ENCODE data around the gene TCF25.

Gene TCF25

DNA sequence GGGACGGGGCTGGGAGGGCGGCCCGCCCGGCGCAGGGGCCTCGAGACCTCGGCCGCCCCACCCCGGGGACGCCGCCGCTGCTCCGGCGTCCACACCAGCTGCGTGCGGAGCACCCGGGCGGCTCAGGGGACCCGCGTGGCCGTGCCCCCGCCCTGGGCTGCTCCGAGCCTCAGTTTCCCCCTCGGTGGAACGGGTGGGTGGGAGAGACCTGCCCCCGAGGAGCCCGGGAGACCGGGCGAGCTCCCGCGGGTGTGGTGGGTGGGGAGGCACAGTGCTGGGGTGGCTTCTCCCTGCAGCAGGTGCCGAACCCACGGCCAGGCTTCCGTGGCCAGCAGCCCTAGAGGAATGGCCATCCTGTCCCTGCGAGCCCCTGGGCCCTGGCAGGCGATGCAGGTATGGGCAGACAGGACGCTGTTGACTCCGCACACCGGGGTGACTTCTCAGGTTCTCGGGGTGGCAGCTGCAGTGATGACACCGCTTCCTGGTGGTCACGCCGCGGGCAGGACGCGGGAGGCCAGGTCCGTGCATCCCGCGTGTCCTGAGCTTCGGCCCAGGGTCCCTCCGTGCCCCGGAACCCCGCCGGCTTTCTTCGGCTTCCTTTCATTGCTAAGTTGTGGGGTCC is 75.8 kb downstream of the TCF25 start:
- DNase-seq = no peak

DNA sequence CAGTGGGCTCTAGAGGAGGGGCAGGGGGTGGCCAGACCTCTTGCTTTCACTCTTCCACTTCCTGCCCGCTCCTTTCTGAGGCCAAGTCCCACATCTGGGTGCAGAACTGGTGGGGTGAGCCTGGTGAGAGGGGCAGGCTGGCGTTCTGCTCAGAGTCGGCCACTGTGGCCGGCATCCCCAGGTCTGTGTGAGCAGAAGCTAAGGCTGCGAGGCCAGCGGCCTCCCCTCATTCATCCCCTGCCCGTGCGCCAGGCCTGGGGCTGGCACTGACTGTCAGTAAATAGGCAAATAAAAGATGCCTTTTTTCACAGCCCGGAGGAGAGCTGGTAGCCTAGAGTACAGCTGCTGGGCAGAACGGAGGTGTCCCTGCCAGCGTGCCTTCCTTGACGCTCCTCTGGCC is 76.4 kb downstream of the TCF25 start:
- DNase-seq = no peak

DNA sequence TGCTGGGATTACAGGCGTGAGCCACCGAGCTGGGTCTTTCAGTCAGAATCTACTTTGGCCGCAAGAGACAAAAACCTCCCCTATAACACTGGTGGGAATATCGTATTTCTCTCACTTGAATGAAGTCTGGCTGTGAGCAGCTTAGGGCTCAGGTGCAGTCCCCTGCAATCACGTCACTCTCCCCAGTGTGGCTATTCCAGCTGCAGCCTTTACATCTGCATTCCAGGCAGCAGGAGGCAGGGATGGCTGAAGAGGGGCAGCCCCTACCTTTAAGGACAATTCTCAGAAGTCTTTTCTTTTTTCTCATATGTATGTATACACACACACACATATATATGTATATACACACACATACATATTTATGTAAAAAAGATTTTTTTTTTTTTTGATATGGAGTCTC is 78.1 kb downstream of the TCF25 start:
- DNase-seq = no peak

DNA sequence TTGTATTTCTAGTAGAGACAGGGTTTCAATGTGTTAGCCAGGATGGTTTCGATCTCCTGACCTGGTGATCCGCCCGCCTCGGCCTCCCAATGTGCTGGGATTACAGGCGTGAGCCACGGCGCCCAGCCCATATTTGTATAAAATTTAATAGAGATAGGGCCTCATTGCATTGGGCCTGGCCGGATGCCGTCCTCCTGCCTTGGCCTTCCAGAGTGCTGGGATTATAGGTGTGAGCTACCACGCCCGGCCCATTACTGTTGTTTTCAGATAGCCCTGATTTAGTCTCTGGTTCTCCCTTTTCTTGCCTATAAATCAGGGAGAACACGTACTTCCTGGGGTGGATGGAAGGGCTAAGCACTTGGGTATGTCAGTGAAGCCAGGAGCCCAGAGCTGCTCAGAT is 78.7 kb downstream of the TCF25 start:
- no peak for DNase-seq

DNA sequence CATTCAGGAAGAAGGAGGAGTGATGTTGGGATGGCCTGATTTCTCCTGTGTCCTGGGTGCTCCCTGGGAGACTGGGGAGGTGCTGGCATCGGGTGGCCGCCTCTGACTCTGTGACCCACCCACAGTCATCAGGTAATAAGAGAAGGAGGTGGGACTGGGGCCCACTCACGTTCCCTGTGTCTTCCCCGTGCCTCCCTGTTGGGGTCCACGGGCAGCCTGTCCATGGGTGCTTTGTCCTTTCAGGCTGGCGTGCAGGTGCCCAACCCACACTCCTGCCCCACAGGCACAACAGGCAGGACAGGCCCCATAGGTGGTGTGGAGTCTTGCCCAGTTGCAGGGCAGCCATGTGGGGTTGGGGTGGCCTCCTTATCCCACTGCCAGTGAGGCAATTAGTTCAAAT is 79.2 kb downstream of the TCF25 start:
- DNase-seq = no peak

DNA sequence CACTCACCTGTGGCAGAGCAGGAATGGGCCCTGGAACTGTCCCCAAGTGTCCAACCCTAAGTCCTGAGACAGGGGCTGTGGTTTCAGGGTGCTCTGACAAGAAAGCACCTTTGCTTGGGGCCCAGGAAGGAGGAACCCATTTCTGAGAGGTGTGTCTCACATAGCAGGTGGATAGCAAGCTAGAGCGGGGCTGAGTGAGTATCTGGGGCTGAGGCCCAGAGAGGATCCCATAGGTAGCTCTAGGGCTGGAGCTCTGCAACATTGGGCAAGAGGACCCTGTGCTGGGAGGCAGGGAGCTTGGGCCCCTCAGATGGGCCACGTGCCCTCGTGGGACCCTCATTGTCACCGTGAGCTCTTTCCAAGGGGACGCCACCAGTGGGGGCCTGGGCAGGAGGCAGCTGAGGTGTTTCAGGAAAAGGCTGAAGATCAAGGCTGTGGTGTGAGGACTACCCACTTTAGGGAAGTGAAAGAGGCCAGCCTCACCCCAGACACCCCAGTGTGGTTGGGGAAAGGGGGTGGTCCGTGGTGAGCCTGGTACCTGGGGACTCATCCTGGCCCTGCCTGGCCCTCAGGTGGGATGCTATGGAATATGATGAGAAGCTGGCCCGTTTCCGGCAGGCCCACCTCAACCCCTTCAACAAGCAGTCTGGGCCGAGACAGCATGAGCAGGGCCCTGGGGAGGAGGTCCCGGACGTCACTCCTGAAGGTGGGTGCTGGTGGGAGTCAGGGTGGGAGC is 80.4 kb downstream of the TCF25 start:
- DNase-seq = no peak

DNA sequence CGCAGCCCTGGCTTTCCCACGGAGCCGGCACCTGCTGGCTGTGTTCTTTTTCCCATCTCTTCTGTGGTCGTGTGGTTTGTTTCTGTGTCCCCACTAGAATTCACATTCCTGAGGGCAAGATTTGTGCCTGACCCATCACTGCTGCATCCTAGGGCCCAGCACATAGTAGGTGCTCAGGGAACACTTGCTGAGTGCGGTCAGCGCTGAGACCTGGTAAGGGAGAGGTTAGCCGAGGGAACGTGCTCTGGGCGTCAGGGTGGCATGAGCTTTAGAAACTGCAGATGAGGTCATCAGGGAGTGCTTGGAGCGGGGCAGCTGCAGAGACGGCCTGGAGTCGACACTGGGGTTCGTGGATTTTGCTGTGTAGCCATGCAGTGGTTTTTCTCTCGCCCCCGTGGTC is 81.1 kb downstream of the TCF25 start:
- DNase-seq = no peak

DNA sequence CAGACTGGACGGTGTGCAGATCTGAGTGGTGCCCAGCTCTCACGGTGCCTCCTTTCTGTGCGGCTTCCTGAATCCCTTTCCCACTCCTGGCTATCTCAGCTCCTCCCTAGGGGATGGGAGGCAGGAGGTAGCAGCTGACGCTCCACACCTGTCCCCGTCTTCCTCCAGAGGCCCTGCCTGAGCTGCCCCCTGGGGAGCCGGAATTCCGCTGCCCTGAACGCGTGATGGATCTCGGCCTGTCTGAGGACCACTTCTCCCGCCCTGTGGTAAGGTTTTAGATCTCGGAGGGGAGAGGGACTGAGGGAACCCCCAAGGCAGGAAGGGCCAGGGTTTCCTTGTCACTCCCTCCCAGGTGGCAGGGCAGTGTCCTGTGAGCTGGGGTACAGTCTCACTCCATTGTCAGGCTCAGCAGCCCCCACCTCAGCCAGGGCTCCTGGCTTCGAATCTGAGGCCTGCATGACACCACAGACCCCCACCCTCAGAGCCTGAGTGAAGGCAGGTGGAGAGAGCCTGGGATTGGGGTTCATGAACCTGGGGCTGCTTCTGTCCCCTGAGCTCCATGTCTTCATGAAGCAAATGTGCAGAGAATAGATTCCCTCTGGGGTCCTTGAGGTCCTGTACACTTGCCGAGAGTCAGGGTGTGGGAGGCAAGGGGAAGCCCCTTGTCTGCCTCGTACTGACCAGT is 81.8 kb downstream of the TCF25 start:
- no peak for DNase-seq

DNA sequence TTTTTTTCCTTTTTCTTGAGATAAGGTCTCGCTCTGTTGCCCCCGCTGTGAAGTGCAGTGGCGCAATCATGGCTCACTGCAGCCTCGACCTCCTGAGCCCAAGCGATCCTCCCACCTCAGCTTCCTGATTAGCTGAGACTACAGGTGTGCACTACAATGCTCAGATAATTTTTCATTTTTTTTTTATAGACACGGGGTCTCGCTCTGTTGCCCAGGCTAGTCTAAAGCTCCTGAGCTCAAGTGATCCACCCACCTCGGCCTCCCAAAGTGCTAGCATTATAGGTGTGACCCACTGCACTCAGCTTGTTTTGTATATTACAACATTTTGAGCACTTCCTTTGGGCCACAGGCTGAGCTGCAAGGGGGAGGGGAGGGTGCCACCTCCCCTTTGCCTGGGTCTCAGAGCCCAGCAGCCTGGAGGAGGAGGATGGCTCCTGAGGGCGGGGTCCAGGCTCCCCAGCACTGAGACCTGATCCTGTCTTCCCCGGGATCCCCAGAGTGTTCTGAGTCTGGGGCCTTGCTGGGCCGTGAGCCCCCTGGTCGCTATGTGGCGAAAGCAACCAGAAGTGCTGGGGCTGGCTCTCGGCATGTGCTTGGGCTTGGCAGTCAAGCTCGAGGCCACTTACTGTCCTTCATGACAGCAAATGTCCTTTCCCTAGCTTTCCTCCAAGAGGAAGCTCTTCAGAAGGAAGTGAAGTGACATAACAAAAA is 83.3 kb downstream of the TCF25 start:
- no peak for DNase-seq

DNA sequence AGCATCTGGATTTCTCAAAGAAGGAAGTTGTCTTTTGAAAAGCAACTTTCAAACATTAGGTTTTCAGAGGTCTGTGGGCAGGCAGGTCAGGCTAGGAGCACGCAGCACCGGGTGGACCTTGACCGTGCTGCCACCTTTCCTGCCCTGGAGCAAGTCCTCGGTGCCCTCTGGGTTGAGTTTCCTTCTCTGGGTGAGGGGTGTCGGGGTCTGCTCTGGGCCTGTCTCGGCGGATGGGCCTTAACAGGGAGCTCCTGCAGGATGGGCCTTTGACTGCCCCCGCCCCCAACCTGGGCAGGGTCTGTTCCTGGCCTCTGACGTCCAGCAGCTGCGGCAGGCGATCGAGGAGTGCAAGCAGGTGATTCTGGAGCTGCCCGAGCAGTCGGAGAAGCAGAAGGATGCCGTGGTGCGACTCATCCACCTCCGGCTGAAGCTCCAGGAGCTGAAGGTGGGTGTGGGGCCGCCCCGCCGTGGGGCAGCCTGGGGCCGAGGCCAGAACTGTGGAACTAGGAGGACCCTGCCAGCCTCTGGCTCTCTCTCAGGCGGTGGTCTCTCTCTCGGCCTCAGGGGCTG is 83.9 kb downstream of the TCF25 start:
- no peak for DNase-seq

DNA sequence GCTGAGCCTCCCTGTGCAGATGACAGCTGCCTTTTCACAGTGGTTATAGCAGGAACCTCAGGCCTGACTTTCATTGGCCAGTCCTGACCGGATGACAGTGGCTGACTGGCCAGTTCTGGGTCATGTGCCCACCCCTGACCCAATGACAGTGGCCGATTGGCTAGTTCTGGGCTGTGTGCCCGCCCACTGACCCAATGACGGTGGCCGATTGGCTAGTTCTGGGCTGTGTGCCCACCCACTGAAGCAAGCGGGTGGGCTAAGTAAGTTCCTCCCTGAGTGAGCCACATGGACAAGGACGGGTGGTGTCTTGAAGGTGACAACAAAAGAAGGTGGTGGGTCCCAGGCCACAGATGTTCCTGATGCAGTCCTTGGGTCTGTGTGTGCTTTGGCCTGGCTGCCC is 84.7 kb downstream of the TCF25 start:
- DNase-seq = peak; percentile 49

DNA sequence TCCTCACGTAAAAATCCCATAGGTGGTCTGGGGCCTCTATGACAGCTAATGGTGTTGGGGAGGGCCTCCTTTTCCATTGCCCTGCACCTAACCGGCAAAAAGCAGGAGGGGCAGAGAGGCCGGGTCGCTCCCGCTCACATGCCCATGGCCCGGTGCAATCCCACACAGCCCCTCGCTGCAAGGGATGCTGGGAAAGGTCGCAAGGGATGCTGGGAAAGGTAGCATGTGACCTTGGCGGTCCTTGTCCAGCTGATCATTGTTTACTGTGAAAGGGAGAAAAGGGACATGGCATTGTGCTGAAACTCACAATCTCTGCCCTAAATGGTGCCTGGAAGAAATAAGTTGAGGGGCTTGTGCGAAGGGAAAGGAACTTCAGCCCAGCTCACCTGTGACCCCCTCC is 85.2 kb downstream of the TCF25 start:
- no peak for DNase-seq

DNA sequence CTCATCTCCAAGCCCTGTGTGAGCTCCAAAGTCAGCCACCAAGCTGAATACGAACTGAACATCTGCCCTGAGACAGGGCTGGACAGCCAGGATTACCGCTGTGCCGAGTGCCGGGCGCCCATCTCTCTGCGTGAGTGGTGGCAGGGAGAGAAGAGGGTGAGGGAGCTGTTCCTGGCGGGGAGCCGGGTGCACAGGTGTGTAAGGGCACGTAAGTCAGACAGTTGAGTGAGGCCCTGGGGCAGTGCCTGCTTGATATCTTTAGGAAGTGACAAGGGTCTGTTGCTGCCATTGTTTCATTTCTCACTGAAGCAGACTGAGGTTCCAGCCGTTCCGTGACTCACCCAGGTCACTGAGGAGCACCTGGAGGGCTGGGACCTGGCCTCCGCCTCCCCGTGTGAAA is 87.6 kb downstream of the TCF25 start:
- DNase-seq = no peak

Measured in hematopoietic multipotent progenitor cell treated with erythropoietin and hydrocortisone succinate and interleukin-3 and kit ligand, for 8 days (in vitro differentiated cells).